ENCODE results near the gene PPP1R7.

Gene PPP1R7

DNA sequence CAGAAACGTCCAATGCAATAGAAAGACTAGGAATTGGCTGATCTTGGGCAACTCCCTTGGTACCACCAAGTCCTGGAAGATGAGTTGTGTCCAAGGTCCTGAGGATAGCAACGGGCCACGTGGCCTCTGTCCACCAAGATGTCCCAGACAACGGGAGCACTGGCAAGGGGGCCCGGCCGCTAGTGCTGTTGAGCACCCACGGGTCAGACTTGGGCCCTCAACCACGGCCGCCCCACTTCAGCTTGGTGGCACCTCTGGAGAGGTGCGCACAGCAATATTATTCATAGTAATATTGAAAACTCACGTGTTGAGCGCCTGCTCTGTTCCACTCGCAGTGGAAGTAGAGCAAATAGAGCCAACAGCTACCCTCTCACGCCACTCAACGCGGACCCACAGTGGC is 20.0 kb upstream of the PPP1R7 start:
- no peak for TF ChIP-seq TCF12 (IDR thresholded peaks at IDR 0.05; ENCODE audit: low read depth)
- TF ChIP-seq, protein P1, sequence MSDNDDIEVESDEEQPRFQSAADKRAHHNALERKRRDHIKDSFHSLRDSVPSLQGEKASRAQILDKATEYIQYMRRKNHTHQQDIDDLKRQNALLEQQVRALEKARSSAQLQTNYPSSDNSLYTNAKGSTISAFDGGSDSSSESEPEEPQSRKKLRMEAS (IDR thresholded peaks at IDR 0.05) = no peak

DNA sequence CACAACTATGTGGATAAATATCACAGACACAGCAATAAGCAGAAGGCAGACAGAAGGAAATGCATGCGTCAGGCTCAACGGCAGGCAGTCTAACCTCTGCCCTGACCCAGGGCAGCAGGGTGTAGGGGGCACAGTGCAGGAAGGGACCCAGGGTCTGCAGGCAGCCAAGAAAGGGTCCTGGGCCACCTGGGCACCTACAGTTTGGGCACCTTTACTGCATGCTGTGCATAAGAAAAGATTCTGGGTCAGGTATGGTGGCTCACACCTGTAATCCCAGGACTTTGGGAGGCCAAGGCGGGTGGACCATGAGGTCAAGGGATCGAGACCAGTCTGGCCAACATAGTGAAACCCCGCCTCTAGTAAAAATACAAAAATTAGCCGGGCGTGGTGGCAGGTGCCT is 18.7 kb upstream of the PPP1R7 start:
- TF ChIP-seq TAF1 (IDR thresholded peaks at IDR 0.05; ENCODE audit: low read depth) (no peak), EGR1 (IDR thresholded peaks at IDR 0.05) (no peak), ZBTB7A (IDR thresholded peaks at IDR 0.05; ENCODE audit: low read depth) (no peak), TCF12 (IDR thresholded peaks at IDR 0.05; ENCODE audit: low read depth) (no peak), EP300 (IDR thresholded peaks at IDR 0.05; ENCODE audit: borderline replicate concordance) (no peak), YY1 (IDR thresholded peaks at IDR 0.05; ENCODE audit: low read depth) (no peak), CEBPB (IDR thresholded peaks at IDR 0.05) (no peak), TEAD4 (IDR thresholded peaks at IDR 0.05) (no peak), NFIC (IDR thresholded peaks at IDR 0.05) (no peak), RAD21 (IDR thresholded peaks at IDR 0.05; ENCODE audit: low read depth) (no peak)
- TF ChIP-seq, protein P2, sequence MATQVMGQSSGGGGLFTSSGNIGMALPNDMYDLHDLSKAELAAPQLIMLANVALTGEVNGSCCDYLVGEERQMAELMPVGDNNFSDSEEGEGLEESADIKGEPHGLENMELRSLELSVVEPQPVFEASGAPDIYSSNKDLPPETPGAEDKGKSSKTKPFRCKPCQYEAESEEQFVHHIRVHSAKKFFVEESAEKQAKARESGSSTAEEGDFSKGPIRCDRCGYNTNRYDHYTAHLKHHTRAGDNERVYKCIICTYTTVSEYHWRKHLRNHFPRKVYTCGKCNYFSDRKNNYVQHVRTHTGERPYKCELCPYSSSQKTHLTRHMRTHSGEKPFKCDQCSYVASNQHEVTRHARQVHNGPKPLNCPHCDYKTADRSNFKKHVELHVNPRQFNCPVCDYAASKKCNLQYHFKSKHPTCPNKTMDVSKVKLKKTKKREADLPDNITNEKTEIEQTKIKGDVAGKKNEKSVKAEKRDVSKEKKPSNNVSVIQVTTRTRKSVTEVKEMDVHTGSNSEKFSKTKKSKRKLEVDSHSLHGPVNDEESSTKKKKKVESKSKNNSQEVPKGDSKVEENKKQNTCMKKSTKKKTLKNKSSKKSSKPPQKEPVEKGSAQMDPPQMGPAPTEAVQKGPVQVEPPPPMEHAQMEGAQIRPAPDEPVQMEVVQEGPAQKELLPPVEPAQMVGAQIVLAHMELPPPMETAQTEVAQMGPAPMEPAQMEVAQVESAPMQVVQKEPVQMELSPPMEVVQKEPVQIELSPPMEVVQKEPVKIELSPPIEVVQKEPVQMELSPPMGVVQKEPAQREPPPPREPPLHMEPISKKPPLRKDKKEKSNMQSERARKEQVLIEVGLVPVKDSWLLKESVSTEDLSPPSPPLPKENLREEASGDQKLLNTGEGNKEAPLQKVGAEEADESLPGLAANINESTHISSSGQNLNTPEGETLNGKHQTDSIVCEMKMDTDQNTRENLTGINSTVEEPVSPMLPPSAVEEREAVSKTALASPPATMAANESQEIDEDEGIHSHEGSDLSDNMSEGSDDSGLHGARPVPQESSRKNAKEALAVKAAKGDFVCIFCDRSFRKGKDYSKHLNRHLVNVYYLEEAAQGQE (IDR thresholded peaks at IDR 0.05; ENCODE audit: low read depth) = no peak
- TF ChIP-seq, protein P3, sequence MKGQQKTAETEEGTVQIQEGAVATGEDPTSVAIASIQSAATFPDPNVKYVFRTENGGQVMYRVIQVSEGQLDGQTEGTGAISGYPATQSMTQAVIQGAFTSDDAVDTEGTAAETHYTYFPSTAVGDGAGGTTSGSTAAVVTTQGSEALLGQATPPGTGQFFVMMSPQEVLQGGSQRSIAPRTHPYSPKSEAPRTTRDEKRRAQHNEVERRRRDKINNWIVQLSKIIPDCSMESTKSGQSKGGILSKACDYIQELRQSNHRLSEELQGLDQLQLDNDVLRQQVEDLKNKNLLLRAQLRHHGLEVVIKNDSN (IDR thresholded peaks at IDR 0.05) = no peak

DNA sequence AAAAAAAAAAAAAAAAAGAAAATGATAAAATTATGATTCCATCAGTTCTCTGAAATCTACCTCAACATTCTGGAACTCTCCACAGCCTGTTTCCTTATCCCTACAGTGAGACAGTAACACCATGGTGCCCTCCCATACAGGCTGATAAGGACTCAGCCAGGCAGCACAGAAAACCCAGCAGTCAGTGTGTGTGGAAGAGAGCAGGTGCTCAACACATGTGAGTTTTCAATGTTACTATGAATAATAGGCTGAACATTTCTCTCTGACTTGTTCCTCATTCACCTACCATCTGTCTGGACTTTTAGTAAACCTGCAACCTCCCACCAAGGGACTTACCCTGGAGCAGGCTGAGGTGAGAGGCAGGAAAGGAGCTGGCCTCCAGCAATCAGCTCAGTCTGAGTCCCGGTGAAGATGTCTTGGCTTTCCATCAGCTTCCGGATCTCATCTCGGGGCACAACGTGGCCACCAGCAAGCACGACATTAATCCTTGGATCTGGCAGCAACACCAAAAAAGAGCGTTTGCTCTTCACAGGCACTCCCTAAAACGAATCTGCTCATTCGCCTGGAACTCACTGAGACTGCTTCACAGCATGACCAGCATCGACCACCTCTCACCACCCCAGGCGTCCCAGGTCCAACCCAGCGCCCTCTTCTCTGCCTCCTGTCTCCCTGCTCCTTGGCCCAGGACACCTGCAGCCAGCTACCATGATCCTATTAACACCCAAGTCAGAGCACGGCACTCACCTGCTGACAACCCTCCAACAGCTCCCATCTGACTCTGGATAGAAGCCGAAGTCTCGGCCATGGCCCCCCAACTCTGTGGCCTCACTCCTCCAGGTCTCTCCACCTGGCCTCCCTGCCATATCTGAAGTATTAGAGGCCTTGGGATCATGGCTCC is 17.5 kb upstream of the PPP1R7 start:
- TF ChIP-seq RAD21 (IDR thresholded peaks at IDR 0.05; ENCODE audit: low read depth) (no peak), CEBPB (IDR thresholded peaks at IDR 0.05) (no peak), EP300 (IDR thresholded peaks at IDR 0.05; ENCODE audit: borderline replicate concordance) (no peak), TEAD4 (IDR thresholded peaks at IDR 0.05) (no peak), CREB1 (IDR thresholded peaks at IDR 0.05; ENCODE audit: low read depth) (no peak), NFIC (IDR thresholded peaks at IDR 0.05) (no peak), FOXM1 (IDR thresholded peaks at IDR 0.05; ENCODE audit: borderline replicate concordance, low read depth) (no peak), TCF12 (IDR thresholded peaks at IDR 0.05; ENCODE audit: low read depth) (no peak), ZBTB7A (IDR thresholded peaks at IDR 0.05; ENCODE audit: low read depth) (no peak), YY1 (IDR thresholded peaks at IDR 0.05; ENCODE audit: low read depth) (no peak), TAF1 (IDR thresholded peaks at IDR 0.05; ENCODE audit: low read depth) (no peak), EGR1 (IDR thresholded peaks at IDR 0.05) (no peak)
- TF ChIP-seq, protein P2 (IDR thresholded peaks at IDR 0.05; ENCODE audit: low read depth) = no peak
- TF ChIP-seq, protein P1 (IDR thresholded peaks at IDR 0.05) = no peak
- TF ChIP-seq, protein P3 (IDR thresholded peaks at IDR 0.05) = no peak

DNA sequence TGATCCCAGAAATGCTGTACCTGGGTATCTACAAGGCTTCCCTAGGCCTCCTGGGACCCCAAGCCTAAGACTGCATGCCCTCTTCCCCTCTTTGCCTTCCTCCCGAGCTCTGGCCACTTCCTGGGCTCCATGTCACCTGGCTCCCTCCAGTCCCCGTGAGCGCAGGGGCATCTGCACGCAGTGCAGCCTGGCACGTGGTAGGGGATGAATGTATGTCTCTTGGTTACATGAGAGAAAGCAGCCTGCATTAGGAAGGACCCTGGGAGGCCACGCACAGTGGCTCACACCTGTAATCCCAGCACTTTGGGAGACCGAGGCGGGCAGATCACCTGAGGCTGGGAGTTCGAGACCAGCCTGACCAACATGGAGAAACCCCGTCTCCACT is 16.8 kb upstream of the PPP1R7 start:
- TF ChIP-seq RAD21 (IDR thresholded peaks at IDR 0.05; ENCODE audit: low read depth) (no peak), ZBTB7A (IDR thresholded peaks at IDR 0.05; ENCODE audit: low read depth) (no peak), CEBPB (IDR thresholded peaks at IDR 0.05) (no peak), EP300 (IDR thresholded peaks at IDR 0.05; ENCODE audit: borderline replicate concordance) (no peak), FOXM1 (IDR thresholded peaks at IDR 0.05; ENCODE audit: borderline replicate concordance, low read depth) (no peak), EGR1 (IDR thresholded peaks at IDR 0.05) (no peak), TEAD4 (IDR thresholded peaks at IDR 0.05) (no peak), NFIC (IDR thresholded peaks at IDR 0.05) (no peak), TCF12 (IDR thresholded peaks at IDR 0.05; ENCODE audit: low read depth) (no peak), TAF1 (IDR thresholded peaks at IDR 0.05; ENCODE audit: low read depth) (no peak), YY1 (IDR thresholded peaks at IDR 0.05; ENCODE audit: low read depth) (no peak), CREB1 (IDR thresholded peaks at IDR 0.05; ENCODE audit: low read depth) (no peak)
- TF ChIP-seq, protein P3 (IDR thresholded peaks at IDR 0.05) = no peak
- TF ChIP-seq, protein P1 (IDR thresholded peaks at IDR 0.05) = no peak
- TF ChIP-seq, protein P2 (IDR thresholded peaks at IDR 0.05; ENCODE audit: low read depth) = no peak

All from Ishikawa (cell line).